ENCODE data around the gene B4GALNT2.
A peak's percentile ranks its signal among the peaks of the same experiment; 100 is the strongest.
"Not testable (repeated sequence)": the region's sequence is repeated elsewhere in the genome, so short reads cannot be mapped to it uniquely, and the experiment has no call there.

B4GALNT2 gene

GRCh38 chr17:49184522-49184921 is 52.0 kb downstream of the B4GALNT2 start:
- H3K36me3 ChIP-seq (ENCODE audit: insufficient read depth, low read length); H3K9me3 ChIP-seq (replicated peaks; ENCODE audit: low read length); H3K4me2 ChIP-seq (ENCODE audit: low read length); H3K9ac ChIP-seq (ENCODE audit: low read depth, low read length); H3K4me3 ChIP-seq (ENCODE audit: low read length); H3K27me3 ChIP-seq (ENCODE audit: control insufficient read depth, insufficient read depth, low read length); H3K4me1 ChIP-seq (ENCODE audit: control insufficient read depth, insufficient read depth, low read length): not testable (repeated sequence)

DNA sequence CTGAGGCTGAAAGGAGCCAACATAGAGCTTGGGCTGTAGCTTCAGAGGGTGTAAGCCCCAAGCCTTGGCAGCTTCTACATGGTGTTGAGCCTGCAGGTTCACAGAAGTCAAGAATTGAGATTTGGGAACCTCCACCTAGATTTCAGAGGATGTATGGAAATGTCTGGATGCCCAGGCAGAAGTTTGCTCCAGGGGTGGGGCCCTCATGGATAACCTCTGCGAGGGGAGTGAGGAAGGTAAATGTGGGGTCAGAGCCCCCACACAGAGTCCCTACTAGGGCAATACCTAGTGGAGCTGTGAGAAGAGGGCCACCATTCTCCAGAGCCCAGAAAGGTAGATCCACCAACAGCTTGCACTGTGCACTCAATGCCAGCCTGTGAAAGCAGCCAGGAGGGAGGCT is 52.8 kb downstream of the B4GALNT2 start:
- not testable (repeated sequence) for H3K27me3 ChIP-seq (ENCODE audit: control insufficient read depth, insufficient read depth, low read length); H3K4me2 ChIP-seq (ENCODE audit: low read length); H3K9ac ChIP-seq (ENCODE audit: low read depth, low read length); H3K4me1 ChIP-seq (ENCODE audit: control insufficient read depth, insufficient read depth, low read length); H3K36me3 ChIP-seq (ENCODE audit: insufficient read depth, low read length); H3K9me3 ChIP-seq (replicated peaks; ENCODE audit: low read length); H3K4me3 ChIP-seq (ENCODE audit: low read length)

GRCh38 chr17:49187301-49187700 is 54.7 kb downstream of the B4GALNT2 start:
- Histone ChIP-seq H3K4me1 (ENCODE audit: control insufficient read depth, insufficient read depth, low read length) (peaks cover 3% of the 10 kb centered on the region), H3K4me3 (ENCODE audit: low read length) (no peak overlapping the region), H3K9ac (ENCODE audit: low read depth, low read length) (no peak overlapping the region), H3K27me3 (ENCODE audit: control insufficient read depth, insufficient read depth, low read length) (no peaks in the 10 kb centered on the region), H3K36me3 (ENCODE audit: insufficient read depth, low read length) (no peaks in the 10 kb centered on the region), H3K9me3 (replicated peaks; ENCODE audit: low read length) (no peaks in the 10 kb centered on the region), H3K4me2 (ENCODE audit: low read length) (no peak overlapping the region)

DNA sequence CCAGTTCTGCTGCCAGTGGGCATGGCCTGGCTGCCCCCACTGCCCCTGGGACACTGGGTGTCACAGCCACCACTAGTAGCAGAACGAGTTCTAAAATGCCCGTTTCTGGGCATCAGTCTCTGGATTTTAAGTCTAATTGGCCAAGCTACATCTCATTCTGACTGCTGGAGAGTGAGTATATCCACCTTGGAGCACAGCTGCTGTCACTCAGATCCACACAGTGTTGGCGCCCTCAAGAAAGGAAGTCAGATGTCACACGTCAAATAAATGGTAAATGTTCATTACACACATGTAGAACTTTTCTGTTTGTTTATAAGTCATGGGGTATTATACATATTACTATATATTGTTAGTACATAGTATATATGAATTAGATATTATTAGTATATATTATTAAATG is 58.4 kb downstream of the B4GALNT2 start:
- no peak overlapping the region for H3K4me2 ChIP-seq (ENCODE audit: low read length)
- H3K4me1 ChIP-seq (ENCODE audit: control insufficient read depth, insufficient read depth, low read length) = peaks cover 14% of the 10 kb centered on the region
- no peaks in the 10 kb centered on the region for H3K9me3 ChIP-seq (replicated peaks; ENCODE audit: low read length)
- H3K9ac ChIP-seq (ENCODE audit: low read depth, low read length) = no peak overlapping the region
- no peaks in the 10 kb centered on the region for H3K36me3 ChIP-seq (ENCODE audit: insufficient read depth, low read length)
- H3K4me3 ChIP-seq (ENCODE audit: low read length) = no peak overlapping the region
- H3K27me3 ChIP-seq (ENCODE audit: control insufficient read depth, insufficient read depth, low read length) = no peaks in the 10 kb centered on the region

DNA sequence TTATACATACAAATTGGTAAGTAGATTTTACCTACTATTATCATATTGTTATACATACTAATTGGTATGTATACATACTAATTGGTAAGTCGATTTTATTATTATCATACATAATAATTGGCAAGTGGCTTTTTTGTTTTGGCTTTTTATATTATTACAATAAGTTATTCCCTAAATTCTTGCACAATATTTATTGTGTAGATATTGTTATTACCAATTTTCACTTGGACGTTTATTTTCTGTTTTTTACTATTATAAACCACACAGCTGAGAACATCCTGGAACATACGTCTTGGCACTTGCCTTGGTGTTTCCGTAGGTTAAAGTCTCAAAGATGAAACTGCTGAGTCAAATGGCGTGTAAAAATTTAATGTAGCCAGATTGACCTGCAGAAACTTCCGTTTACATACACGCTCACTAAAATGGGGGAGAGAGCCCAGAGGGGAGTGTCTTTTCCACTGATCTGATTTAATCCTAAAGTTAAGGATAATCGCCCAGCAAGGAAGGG is 58.9 kb downstream of the B4GALNT2 start:
- no peaks in the 10 kb centered on the region for H3K9me3 ChIP-seq (replicated peaks; ENCODE audit: low read length)
- H3K36me3 ChIP-seq (ENCODE audit: insufficient read depth, low read length) = no peaks in the 10 kb centered on the region
- no peaks in the 10 kb centered on the region for H3K27me3 ChIP-seq (ENCODE audit: control insufficient read depth, insufficient read depth, low read length)
- peak overlapping the region; percentile 79 for H3K4me2 ChIP-seq (ENCODE audit: low read length)
- H3K4me1 ChIP-seq (ENCODE audit: control insufficient read depth, insufficient read depth, low read length) = peaks cover 14% of the 10 kb centered on the region
- peak overlapping the region; percentile 86 for H3K9ac ChIP-seq (ENCODE audit: low read depth, low read length)
- H3K4me3 ChIP-seq (ENCODE audit: low read length) = peak overlapping the region; percentile 78

- H3K9ac ChIP-seq (ENCODE audit: low read depth, low read length) = peak overlapping the region; percentile 86
- H3K4me3 ChIP-seq (ENCODE audit: low read length) = peak overlapping the region; percentile 78
- no peaks in the 10 kb centered on the region for H3K27me3 ChIP-seq (ENCODE audit: control insufficient read depth, insufficient read depth, low read length)
- H3K4me1 ChIP-seq (ENCODE audit: control insufficient read depth, insufficient read depth, low read length) = peaks cover 14% of the 10 kb centered on the region
- no peaks in the 10 kb centered on the region for H3K36me3 ChIP-seq (ENCODE audit: insufficient read depth, low read length)
- peak overlapping the region; percentile 79 for H3K4me2 ChIP-seq (ENCODE audit: low read length)
- H3K9me3 ChIP-seq (replicated peaks; ENCODE audit: low read length) = no peaks in the 10 kb centered on the region
Observed at GRCh38 chr17:49191917-49192741, 59.6 kb downstream of the B4GALNT2 start.

- H3K9ac ChIP-seq (ENCODE audit: low read depth, low read length) = peak overlapping the region; percentile 86
- peak overlapping the region; percentile 78 for H3K4me3 ChIP-seq (ENCODE audit: low read length)
- H3K4me2 ChIP-seq (ENCODE audit: low read length) = peak overlapping the region; percentile 79
- no peaks in the 10 kb centered on the region for H3K27me3 ChIP-seq (ENCODE audit: control insufficient read depth, insufficient read depth, low read length)
- H3K4me1 ChIP-seq (ENCODE audit: control insufficient read depth, insufficient read depth, low read length) = peaks cover 21% of the 10 kb centered on the region
- H3K9me3 ChIP-seq (replicated peaks; ENCODE audit: low read length) = no peaks in the 10 kb centered on the region
- no peaks in the 10 kb centered on the region for H3K36me3 ChIP-seq (ENCODE audit: insufficient read depth, low read length)
Observed at GRCh38 chr17:49193513-49194296, 61.1 kb downstream of the B4GALNT2 start.

- Histone ChIP-seq H3K36me3 (ENCODE audit: insufficient read depth, low read length) (no peaks in the 10 kb centered on the region), H3K27me3 (ENCODE audit: control insufficient read depth, insufficient read depth, low read length) (no peaks in the 10 kb centered on the region), H3K4me3 (ENCODE audit: low read length) (no peak overlapping the region), H3K9ac (ENCODE audit: low read depth, low read length) (no peak overlapping the region), H3K4me2 (ENCODE audit: low read length) (peak overlapping the region; percentile 79), H3K4me1 (ENCODE audit: control insufficient read depth, insufficient read depth, low read length) (peaks cover 21% of the 10 kb centered on the region), H3K9me3 (replicated peaks; ENCODE audit: low read length) (no peaks in the 10 kb centered on the region)
Observed at GRCh38 chr17:49194297-49194607, 61.7 kb downstream of the B4GALNT2 start.

DNA sequence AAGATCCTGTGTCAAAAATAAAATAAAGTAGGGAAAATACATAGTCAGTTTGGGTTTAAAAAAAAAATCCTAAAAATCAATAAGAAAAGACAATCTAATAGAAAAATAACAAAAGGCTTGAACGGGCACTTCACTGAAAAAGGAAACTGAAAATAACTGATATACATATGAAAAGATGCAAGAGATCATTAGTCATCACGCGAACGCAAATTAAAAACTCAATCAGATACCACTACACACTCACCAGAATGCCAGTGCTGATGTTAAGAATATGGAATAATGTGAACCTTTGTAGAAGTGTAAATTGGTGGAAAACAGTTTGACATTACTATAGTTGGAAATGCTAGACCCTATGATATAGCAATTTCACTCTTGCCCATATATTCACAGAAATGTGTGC is 63.2 kb downstream of the B4GALNT2 start:
- no peaks in the 10 kb centered on the region for H3K36me3 ChIP-seq (ENCODE audit: insufficient read depth, low read length)
- peaks cover 8% of the 10 kb centered on the region for H3K27me3 ChIP-seq (ENCODE audit: control insufficient read depth, insufficient read depth, low read length)
- peaks cover 21% of the 10 kb centered on the region for H3K4me1 ChIP-seq (ENCODE audit: control insufficient read depth, insufficient read depth, low read length)
- H3K4me2 ChIP-seq (ENCODE audit: low read length) = no peak overlapping the region
- H3K9ac ChIP-seq (ENCODE audit: low read depth, low read length) = no peak overlapping the region
- H3K9me3 ChIP-seq (replicated peaks; ENCODE audit: low read length) = no peaks in the 10 kb centered on the region
- H3K4me3 ChIP-seq (ENCODE audit: low read length) = no peak overlapping the region

- no peaks in the 10 kb centered on the region for H3K36me3 ChIP-seq (ENCODE audit: insufficient read depth, low read length)
- peaks cover 18% of the 10 kb centered on the region for H3K4me1 ChIP-seq (ENCODE audit: control insufficient read depth, insufficient read depth, low read length)
- H3K9me3 ChIP-seq (replicated peaks; ENCODE audit: low read length) = no peaks in the 10 kb centered on the region
- H3K9ac ChIP-seq (ENCODE audit: low read depth, low read length) = no peak overlapping the region
- peaks cover 9% of the 10 kb centered on the region for H3K27me3 ChIP-seq (ENCODE audit: control insufficient read depth, insufficient read depth, low read length)
- H3K4me3 ChIP-seq (ENCODE audit: low read length) = no peak overlapping the region
- H3K4me2 ChIP-seq (ENCODE audit: low read length) = no peak overlapping the region
Observed at GRCh38 chr17:49196520-49196919, 64.0 kb downstream of the B4GALNT2 start.

DNA sequence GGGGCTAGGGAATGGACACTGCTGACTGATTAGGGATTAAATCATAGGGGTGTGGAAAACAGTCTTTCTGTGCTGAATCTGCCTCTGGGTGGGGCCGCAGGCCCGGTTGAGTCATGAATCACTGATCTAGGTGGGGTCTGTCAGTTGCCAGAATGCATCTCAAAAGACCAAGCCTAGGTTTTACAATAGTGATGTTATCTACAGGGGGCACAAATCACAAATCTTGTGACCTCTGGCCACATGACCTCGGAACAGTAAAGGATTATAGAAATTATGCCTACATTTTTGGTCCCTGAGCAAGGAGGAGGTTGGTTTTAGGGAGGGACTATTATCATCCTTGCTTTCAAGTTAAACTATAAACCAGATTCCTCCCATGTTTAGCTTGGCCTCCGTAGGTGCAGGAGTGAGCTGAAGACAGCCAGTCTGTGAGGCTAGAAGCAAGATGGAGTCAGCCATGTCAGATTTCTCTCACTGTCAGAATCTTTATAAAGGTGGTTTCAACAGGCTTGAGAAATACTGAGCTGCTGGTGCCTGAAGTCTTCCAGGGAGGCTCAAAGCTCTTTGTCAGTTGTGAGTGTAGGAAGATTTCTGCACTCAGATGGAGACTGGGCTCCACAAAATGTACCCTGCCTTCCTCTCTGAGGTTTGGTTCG is 64.9 kb downstream of the B4GALNT2 start:
- H3K36me3 ChIP-seq (ENCODE audit: insufficient read depth, low read length) = no peaks in the 10 kb centered on the region
- H3K27me3 ChIP-seq (ENCODE audit: control insufficient read depth, insufficient read depth, low read length) = peaks cover 15% of the 10 kb centered on the region
- H3K4me1 ChIP-seq (ENCODE audit: control insufficient read depth, insufficient read depth, low read length) = peaks cover 18% of the 10 kb centered on the region
- H3K9ac ChIP-seq (ENCODE audit: low read depth, low read length) = no peak overlapping the region
- no peak overlapping the region for H3K4me3 ChIP-seq (ENCODE audit: low read length)
- H3K9me3 ChIP-seq (replicated peaks; ENCODE audit: low read length) = no peaks in the 10 kb centered on the region
- H3K4me2 ChIP-seq (ENCODE audit: low read length) = no peak overlapping the region

Data from skeletal muscle satellite cell (primary cell).